Measurements from ENCODE around the gene HMOX2. TPM values are rescaled to one million over a fixed set of nuclear protein-coding genes. Genes with fewer than 3 reads are reported as not detected.

HMOX2 gene
- total and polyA plus RNA-seq, 2 of the 13 experiments (the other 11 are each of a cell fraction or from before 2014, with no cell fraction given) = 60.3 to 70.4 TPM

- TF ChIP-seq, protein P1, sequence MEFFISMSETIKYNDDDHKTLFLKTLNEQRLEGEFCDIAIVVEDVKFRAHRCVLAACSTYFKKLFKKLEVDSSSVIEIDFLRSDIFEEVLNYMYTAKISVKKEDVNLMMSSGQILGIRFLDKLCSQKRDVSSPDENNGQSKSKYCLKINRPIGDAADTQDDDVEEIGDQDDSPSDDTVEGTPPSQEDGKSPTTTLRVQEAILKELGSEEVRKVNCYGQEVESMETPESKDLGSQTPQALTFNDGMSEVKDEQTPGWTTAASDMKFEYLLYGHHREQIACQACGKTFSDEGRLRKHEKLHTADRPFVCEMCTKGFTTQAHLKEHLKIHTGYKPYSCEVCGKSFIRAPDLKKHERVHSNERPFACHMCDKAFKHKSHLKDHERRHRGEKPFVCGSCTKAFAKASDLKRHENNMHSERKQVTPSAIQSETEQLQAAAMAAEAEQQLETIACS (CRISPR knock-in tag; IDR thresholded peaks at IDR 0.05) = no peak
- 0 out of 2 replicates have a peak, but pooled peaks have one; percentile 92 for TF ChIP-seq ZBTB46 (CRISPR knock-in tag; IDR thresholded peaks at IDR 0.05; ENCODE audit: borderline replicate concordance)
- no peak for TF ChIP-seq NCOA1 (CRISPR knock-in tag; IDR thresholded peaks at IDR 0.05)
- TF ChIP-seq ZSCAN12 (CRISPR knock-in tag; IDR thresholded peaks at IDR 0.05) = no peak
- TF ChIP-seq XRCC5 (optimal IDR thresholded peaks at IDR 0.05; ENCODE audit: low read length) = peak; percentile 82
- TF ChIP-seq KDM3A (CRISPR knock-in tag; IDR thresholded peaks at IDR 0.05; ENCODE audit: low read depth) = 0 out of 2 replicates have a peak, but pooled peaks have one; percentile 36
- no peak for TF ChIP-seq CBFB (CRISPR knock-in tag; IDR thresholded peaks at IDR 0.05)
- TF ChIP-seq NPAS2 (CRISPR knock-in tag; IDR thresholded peaks at IDR 0.05; ENCODE audit: borderline replicate concordance) = no peak
- TF ChIP-seq, protein P2, sequence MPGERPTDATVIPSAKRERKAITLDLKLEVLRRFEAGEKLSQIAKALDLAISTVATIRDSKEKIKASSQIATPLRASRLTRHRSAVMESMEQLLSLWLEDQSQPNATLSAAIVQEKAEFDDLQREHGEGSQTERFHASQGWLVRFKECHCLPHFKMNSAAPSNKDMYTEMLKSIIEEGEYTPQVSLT (CRISPR knock-in tag; IDR thresholded peaks at IDR 0.05; ENCODE audit: borderline replicate concordance, low read depth) = no peak
- TF ChIP-seq EED (CRISPR knock-in tag; IDR thresholded peaks at IDR 0.05) = no peak
- TF ChIP-seq, protein P3, sequence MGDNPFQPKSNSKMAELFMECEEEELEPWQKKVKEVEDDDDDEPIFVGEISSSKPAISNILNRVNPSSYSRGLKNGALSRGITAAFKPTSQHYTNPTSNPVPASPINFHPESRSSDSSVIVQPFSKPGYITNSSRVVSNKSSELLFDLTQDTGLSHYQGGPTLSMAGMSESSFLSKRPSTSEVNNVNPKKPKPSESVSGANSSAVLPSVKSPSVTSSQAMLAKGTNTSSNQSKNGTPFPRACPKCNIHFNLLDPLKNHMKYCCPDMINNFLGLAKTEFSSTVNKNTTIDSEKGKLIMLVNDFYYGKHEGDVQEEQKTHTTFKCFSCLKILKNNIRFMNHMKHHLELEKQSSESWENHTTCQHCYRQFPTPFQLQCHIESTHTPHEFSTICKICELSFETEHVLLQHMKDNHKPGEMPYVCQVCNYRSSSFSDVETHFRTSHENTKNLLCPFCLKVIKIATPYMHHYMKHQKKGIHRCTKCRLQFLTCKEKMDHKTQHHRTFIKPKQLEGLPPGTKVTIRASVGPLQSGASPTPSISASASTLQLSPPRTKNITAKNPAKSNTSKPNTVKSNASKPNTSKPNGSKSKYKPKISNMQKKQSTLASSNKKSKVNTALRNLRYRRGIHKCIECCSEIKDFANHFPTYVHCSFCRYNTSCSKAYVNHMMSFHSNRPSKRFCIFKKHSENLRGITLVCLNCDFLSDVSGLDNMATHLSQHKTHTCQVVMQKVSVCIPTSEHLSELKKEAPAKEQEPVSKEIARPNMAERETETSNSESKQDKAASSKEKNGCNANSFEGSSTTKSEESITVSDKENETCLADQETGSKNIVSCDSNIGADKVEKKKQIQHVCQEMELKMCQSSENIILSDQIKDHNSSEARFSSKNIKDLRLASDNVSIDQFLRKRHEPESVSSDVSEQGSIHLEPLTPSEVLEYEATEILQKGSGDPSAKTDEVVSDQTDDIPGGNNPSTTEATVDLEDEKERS (CRISPR knock-in tag; IDR thresholded peaks at IDR 0.05) = 0 out of 2 replicates have a peak, but pooled peaks have one; percentile 26
- TF ChIP-seq, protein P4, sequence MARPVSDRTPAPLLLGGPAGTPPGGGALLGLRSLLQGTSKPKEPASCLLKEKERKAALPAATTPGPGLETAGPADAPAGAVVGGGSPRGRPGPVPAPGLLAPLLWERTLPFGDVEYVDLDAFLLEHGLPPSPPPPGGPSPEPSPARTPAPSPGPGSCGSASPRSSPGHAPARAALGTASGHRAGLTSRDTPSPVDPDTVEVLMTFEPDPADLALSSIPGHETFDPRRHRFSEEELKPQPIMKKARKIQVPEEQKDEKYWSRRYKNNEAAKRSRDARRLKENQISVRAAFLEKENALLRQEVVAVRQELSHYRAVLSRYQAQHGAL (CRISPR knock-in tag; IDR thresholded peaks at IDR 0.05; ENCODE audit: not compliant biosample characterization) = peak; percentile 29
- peak; percentile 63; the same call in 1 of the 2 replicates for TF ChIP-seq PITX1 (CRISPR knock-in tag; IDR thresholded peaks at IDR 0.05)
- TF ChIP-seq HMG20B (CRISPR knock-in tag; conservative IDR thresholded peaks at IDR 0.05) = no peak
- TF ChIP-seq, protein P5, sequence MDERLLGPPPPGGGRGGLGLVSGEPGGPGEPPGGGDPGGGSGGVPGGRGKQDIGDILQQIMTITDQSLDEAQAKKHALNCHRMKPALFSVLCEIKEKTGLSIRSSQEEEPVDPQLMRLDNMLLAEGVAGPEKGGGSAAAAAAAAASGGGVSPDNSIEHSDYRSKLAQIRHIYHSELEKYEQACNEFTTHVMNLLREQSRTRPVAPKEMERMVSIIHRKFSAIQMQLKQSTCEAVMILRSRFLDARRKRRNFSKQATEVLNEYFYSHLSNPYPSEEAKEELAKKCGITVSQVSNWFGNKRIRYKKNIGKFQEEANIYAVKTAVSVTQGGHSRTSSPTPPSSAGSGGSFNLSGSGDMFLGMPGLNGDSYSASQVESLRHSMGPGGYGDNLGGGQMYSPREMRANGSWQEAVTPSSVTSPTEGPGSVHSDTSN (CRISPR knock-in tag; IDR thresholded peaks at IDR 0.05) = no peak
- TF ChIP-seq, protein P6, sequence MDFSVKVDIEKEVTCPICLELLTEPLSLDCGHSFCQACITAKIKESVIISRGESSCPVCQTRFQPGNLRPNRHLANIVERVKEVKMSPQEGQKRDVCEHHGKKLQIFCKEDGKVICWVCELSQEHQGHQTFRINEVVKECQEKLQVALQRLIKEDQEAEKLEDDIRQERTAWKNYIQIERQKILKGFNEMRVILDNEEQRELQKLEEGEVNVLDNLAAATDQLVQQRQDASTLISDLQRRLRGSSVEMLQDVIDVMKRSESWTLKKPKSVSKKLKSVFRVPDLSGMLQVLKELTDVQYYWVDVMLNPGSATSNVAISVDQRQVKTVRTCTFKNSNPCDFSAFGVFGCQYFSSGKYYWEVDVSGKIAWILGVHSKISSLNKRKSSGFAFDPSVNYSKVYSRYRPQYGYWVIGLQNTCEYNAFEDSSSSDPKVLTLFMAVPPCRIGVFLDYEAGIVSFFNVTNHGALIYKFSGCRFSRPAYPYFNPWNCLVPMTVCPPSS (IDR thresholded peaks at IDR 0.05) = no peak
- TF ChIP-seq TCF7 (IDR thresholded peaks at IDR 0.05; ENCODE audit: low read depth) = no peak
- no peak for TF ChIP-seq HNRNPUL1 (IDR thresholded peaks at IDR 0.05; ENCODE audit: low read depth, low read length)
- peak; percentile 76; the same call in 1 of the 2 replicates for TF ChIP-seq ZNF230 (CRISPR knock-in tag; IDR thresholded peaks at IDR 0.05)
Measured at GRCh38 chr16:4461250-4462085, 14.7 kb upstream of the HMOX2 start (continued).
